ENCODE data around the gene SKIDA1. TPM values are rescaled to one million over a fixed set of nuclear protein-coding genes. Genes with fewer than 3 reads are reported as not detected.

SKIDA1 gene
- total RNA-seq, 1 experiment from 2014 or later = 6.3 TPM

- CTCF ChIA-PET = interaction anchor here (0.7 kb wide), 2 partner anchors 170 to 327 kb away, joined by 3 read pairs; no protein-coding TSS in a partner anchor
Observed at GRCh38 chr10:21473541-21473940, 51.9 kb downstream of the SKIDA1 start.

GRCh38 chr10:21473135-21473534 is 52.3 kb downstream of the SKIDA1 start:
- no peaks in the 10 kb centered on the region for H3K27me3 Mint-ChIP-seq (ENCODE audit: insufficient read depth, unreplicated experiment)
- peaks cover 26% of the 10 kb centered on the region for H3K4me1 Mint-ChIP-seq (ENCODE audit: low read depth, unreplicated experiment)
- peak overlapping the region; percentile 58 for H3K27ac Mint-ChIP-seq (ENCODE audit: unreplicated experiment)
- peaks cover 6% of the 10 kb centered on the region for H3K36me3 Mint-ChIP-seq (ENCODE audit: insufficient read depth, unreplicated experiment)
- TF ChIP-seq CTCF (IDR thresholded peaks at IDR 0.05; ENCODE audit: insufficient read depth in 1 of 2, low read depth in 1 of 2, low read length in 1 of 2, severe bottlenecking in 1 of 2, unreplicated experiment in 1 of 2) = no peak
- no peaks in the 10 kb centered on the region for H3K27me3 ChIP-seq (replicated peaks; ENCODE audit: control insufficient read depth, insufficient read depth, low read length)
- POLR2A ChIA-PET = interaction anchor here (0.5 kb wide), 1 partner anchor 194 kb away, joined by 4 read pairs; no protein-coding TSS in a partner anchor
- no peaks in the 10 kb centered on the region for H3K9me3 ChIP-seq
- H3K4me1 ChIP-seq = peaks cover 27% of the 10 kb centered on the region
- peak in 1 of 2 experiments; percentile 36 for DNase-seq
- CTCF ChIA-PET = no interaction called here
- no peak overlapping the region for H3K4me3 ChIP-seq (ENCODE audit: low read depth, low read length)
- H3K9me3 Mint-ChIP-seq (ENCODE audit: unreplicated experiment) = peaks cover 10% of the 10 kb centered on the region
- no peak overlapping the region for H3K4me3 Mint-ChIP-seq (ENCODE audit: unreplicated experiment)
- BruUV-seq (replicated peaks) = no TSS peak
- no peaks in the 10 kb centered on the region for H3K36me3 ChIP-seq (ENCODE audit: control insufficient read depth, insufficient read depth, low read length)
- intact Hi-C loops (cut with micrococcal nuclease; ENCODE audit: unreplicated experiment) = no loop called here

More at GRCh38 chr10:21473541-21473940, 51.9 kb downstream of the SKIDA1 start:
- Mint-ChIP-seq H3K36me3 (ENCODE audit: insufficient read depth, unreplicated experiment) (peaks cover 6% of the 10 kb centered on the region), H3K9me3 (ENCODE audit: unreplicated experiment) (peaks cover 10% of the 10 kb centered on the region), H3K4me3 (ENCODE audit: unreplicated experiment) (no peak overlapping the region), H3K27me3 (ENCODE audit: insufficient read depth, unreplicated experiment) (no peaks in the 10 kb centered on the region), H3K27ac (ENCODE audit: unreplicated experiment) (peak overlapping the region; percentile 58), H3K4me1 (ENCODE audit: low read depth, unreplicated experiment) (peaks cover 26% of the 10 kb centered on the region)
- POLR2A ChIA-PET = interaction anchor here (0.5 kb wide), 1 partner anchor 12 kb away, joined by 3 read pairs; no protein-coding TSS in a partner anchor
- no peaks in the 10 kb centered on the region for H3K9me3 ChIP-seq
- H3K4me1 ChIP-seq = peaks cover 27% of the 10 kb centered on the region
- no peak for DNase-seq
- H3K4me3 ChIP-seq (ENCODE audit: low read depth, low read length) = no peak overlapping the region
- intact Hi-C loops (cut with micrococcal nuclease; ENCODE audit: unreplicated experiment) = no loop called here
- BruUV-seq (replicated peaks) = no TSS peak
- H3K36me3 ChIP-seq (ENCODE audit: control insufficient read depth, insufficient read depth, low read length) = no peaks in the 10 kb centered on the region
- no peaks in the 10 kb centered on the region for H3K27me3 ChIP-seq (replicated peaks; ENCODE audit: control insufficient read depth, insufficient read depth, low read length)
- TF ChIP-seq CTCF (IDR thresholded peaks at IDR 0.05; ENCODE audit: insufficient read depth in 1 of 2, low read depth in 1 of 2, low read length in 1 of 2, severe bottlenecking in 1 of 2, unreplicated experiment in 1 of 2) = no peak

GRCh38 chr10:21468086-21468485 is 57.4 kb downstream of the SKIDA1 start:
- no TSS peak for BruUV-seq (replicated peaks)
- intact Hi-C loops (cut with micrococcal nuclease; ENCODE audit: unreplicated experiment) = no loop called here
- POLR2A ChIA-PET = no interaction called here

More at GRCh38 chr10:21468086-21468485, 57.4 kb downstream of the SKIDA1 start:
- no peaks in the 10 kb centered on the region for H3K27me3 ChIP-seq (replicated peaks; ENCODE audit: control insufficient read depth, insufficient read depth, low read length)
- peaks cover 4% of the 10 kb centered on the region; the same call in 1 of the 2 replicates for H3K4me1 ChIP-seq
- Mint-ChIP-seq H3K9me3 (ENCODE audit: unreplicated experiment) (no peaks in the 10 kb centered on the region), H3K27me3 (ENCODE audit: insufficient read depth, unreplicated experiment) (no peaks in the 10 kb centered on the region), H3K27ac (ENCODE audit: unreplicated experiment) (no peak overlapping the region), H3K36me3 (ENCODE audit: insufficient read depth, unreplicated experiment) (no peaks in the 10 kb centered on the region), H3K4me1 (ENCODE audit: low read depth, unreplicated experiment) (peaks cover 8% of the 10 kb centered on the region), H3K4me3 (ENCODE audit: unreplicated experiment) (no peak overlapping the region)
- H3K4me3 ChIP-seq (ENCODE audit: low read depth, low read length) = no peak overlapping the region
- H3K36me3 ChIP-seq (ENCODE audit: control insufficient read depth, insufficient read depth, low read length) = no peaks in the 10 kb centered on the region
- H3K9me3 ChIP-seq = no peaks in the 10 kb centered on the region
- no peak for DNase-seq
- CTCF ChIA-PET = no interaction called here
- no peak for TF ChIP-seq CTCF (IDR thresholded peaks at IDR 0.05; ENCODE audit: insufficient read depth in 1 of 2, low read depth in 1 of 2, low read length in 1 of 2, severe bottlenecking in 1 of 2, unreplicated experiment in 1 of 2)

All from Caco-2 (cell line).